Upper lobe of left lung (tissue), 4 donors: ENCODE measurements around the gene NATD1.

Experiments used
- POLR2A ChIP-seq, 4 donors: fragments of 450-650 bp; IDR thresholded peaks; one replicate each; pipeline ENCODE4 v1.5.1; 2016 to 2017; ENCODE audit warnings: antibody characterized with exemption in 4 of 4, mild to moderate bottlenecking in 2 of 4
- POLR2AphosphoS5 ChIP-seq, 2 donors: sonication (generic); formaldehyde crosslinking; IDR thresholded peaks; one replicate each; pipeline ENCODE4 v1.5.1; 2017; ENCODE audit warnings: antibody characterized with exemption in 2 of 2
- TF ChIP-seq, protein P1 (sequence below), 6 experiments: fragments of 450-650 bp in 4 of 6; fragments of 200-600 bp in 2 of 6; sonication (generic) in 2 of 6; IDR thresholded peaks; one replicate each; pipeline ENCODE4 v1.5.1; 2016 to 2019; ENCODE audit warnings: antibody characterized with exemption in 6 of 6

DNA sequence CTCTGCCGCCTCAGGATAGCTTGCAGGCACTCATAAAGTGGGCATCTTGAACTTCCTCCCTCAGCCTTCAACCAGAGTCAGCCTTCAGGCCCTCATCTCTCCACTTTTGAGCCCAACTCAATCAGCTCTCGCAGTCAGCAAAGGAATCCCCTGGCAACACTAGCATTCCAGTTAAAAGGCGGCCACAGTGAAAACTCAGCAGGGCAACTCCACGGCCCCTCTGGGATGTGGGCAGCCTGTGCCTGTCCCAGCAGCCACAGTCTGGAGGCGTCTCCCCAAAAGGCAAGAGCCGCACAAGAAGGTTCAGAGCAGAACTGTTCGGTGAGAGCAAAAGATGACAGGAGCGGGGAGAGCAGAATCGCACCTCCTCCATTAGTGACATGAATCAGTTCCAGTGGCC, 48.3 kb downstream of the NATD1 start:
- TF ChIP-seq POLR2A (IDR thresholded peaks at IDR 0.05) (no peak), POLR2AphosphoS5 (IDR thresholded peaks at IDR 0.05) (no peak)
- TF ChIP-seq, protein P1, sequence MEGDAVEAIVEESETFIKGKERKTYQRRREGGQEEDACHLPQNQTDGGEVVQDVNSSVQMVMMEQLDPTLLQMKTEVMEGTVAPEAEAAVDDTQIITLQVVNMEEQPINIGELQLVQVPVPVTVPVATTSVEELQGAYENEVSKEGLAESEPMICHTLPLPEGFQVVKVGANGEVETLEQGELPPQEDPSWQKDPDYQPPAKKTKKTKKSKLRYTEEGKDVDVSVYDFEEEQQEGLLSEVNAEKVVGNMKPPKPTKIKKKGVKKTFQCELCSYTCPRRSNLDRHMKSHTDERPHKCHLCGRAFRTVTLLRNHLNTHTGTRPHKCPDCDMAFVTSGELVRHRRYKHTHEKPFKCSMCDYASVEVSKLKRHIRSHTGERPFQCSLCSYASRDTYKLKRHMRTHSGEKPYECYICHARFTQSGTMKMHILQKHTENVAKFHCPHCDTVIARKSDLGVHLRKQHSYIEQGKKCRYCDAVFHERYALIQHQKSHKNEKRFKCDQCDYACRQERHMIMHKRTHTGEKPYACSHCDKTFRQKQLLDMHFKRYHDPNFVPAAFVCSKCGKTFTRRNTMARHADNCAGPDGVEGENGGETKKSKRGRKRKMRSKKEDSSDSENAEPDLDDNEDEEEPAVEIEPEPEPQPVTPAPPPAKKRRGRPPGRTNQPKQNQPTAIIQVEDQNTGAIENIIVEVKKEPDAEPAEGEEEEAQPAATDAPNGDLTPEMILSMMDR (IDR thresholded peaks at IDR 0.05), result no peak
